Endodermal cell (in vitro differentiated cells): ENCODE results near the gene CNTN6. TPM values are rescaled to one million over a fixed set of nuclear protein-coding genes. Genes with fewer than 3 reads are reported as not detected.

Source experiments
- DNase-seq: peaks from one replicate; pipeline ENCODE4 v3.0.0-alpha.2; 2017
- H3K27ac ChIP-seq: 2 replicates; pipeline ENCODE4 v1.5.1; 2013; ENCODE audit warnings: mild to moderate bottlenecking, low read depth, low read length, moderate library complexity
- H3K27me3 ChIP-seq: 2 replicates; pipeline ENCODE4 v1.6.1; 2013; ENCODE audit warnings: mild to moderate bottlenecking, low read length, moderate library complexity; ENCODE audit not compliant: insufficient read depth, control insufficient read depth, poor library complexity, severe bottlenecking
- H3K36me3 ChIP-seq: 2 replicates; pipeline ENCODE4 v1.7.0; 2013; ENCODE audit warnings: mild to moderate bottlenecking, low read length, moderate library complexity; ENCODE audit not compliant: control insufficient read depth, insufficient read depth
- H3K4me1 ChIP-seq: one replicate; pipeline ENCODE4 v1.7.0; 2013; ENCODE audit warnings: low read length; ENCODE audit not compliant: control insufficient read depth, insufficient read depth
- H3K4me3 ChIP-seq: 2 replicates; pipeline ENCODE4 v1.5.1; 2013; ENCODE audit warnings: mild to moderate bottlenecking, low read length, moderate library complexity
- H3K9ac ChIP-seq: 2 replicates; pipeline ENCODE4 v1.6.1; 2013; ENCODE audit warnings: mild to moderate bottlenecking, low read length, moderate library complexity; ENCODE audit not compliant: poor library complexity, severe bottlenecking; ENCODE audit errors: extremely low read depth
- H3K9me3 ChIP-seq: 2 replicates; pipeline ENCODE4 v1.6.1; 2013; ENCODE audit warnings: mild to moderate bottlenecking, low read length, moderate library complexity; ENCODE audit not compliant: control insufficient read depth
- H3K27ac Mint-ChIP-seq: 2 replicates; pipeline ENCODE4 v1.8.0; 2020; ENCODE audit warnings: mixed read lengths
- H3K27me3 Mint-ChIP-seq: 2 replicates; pipeline ENCODE4 v1.8.0; 2021; ENCODE audit warnings: mild to moderate bottlenecking, mixed read lengths; ENCODE audit not compliant: insufficient read depth
- H3K36me3 Mint-ChIP-seq: 2 replicates; pipeline ENCODE4 v1.8.0; 2020; ENCODE audit warnings: low read depth, mixed read lengths
- H3K4me1 Mint-ChIP-seq: 2 replicates; pipeline ENCODE4 v1.8.0; 2020; ENCODE audit warnings: mixed read lengths
- H3K4me3 Mint-ChIP-seq: 2 replicates; pipeline ENCODE4 v1.8.0; 2020; ENCODE audit warnings: mild to moderate bottlenecking, moderate library complexity, mixed read lengths
- H3K9me3 Mint-ChIP-seq: 2 replicates; pipeline ENCODE4 v1.8.0; 2020; ENCODE audit warnings: mild to moderate bottlenecking, mixed read lengths
- WGBS, 2 experiments: methylation state at CpG; one replicate each; pipeline versions ENCODE4 v1.1.5 to v1.1.7; 2013; ENCODE audit warnings: missing lambda C conversion rate in 2 of 2, mixed read lengths in 1 of 2; ENCODE audit not compliant: insufficient coverage in 1 of 2, insufficient read length in 1 of 2; 5-methylcytosine and 5-hydroxymethylcytosine counted together
- total RNA-seq, 2 donors: library from RNA; stranded (reverse); fragmentation: NEBNext Ultra II Directional in 1 of 2; extraction: Animal tissue kit (Norgen Biotek cat#: 25700) in 1 of 2; gene quantifications; 2 replicates in 1 of 2; 3 replicates in 1 of 2; pipeline ENCODE4 v1.2.1, GENCODE V29; 2021
- TF ChIP-seq, protein P1 (sequence below): fragments of 200-600 bp; sonication (generic); conservative IDR thresholded peaks from 2 replicates; pipeline ENCODE4 v1.5.0; 2021; ENCODE audit warnings: antibody characterized with exemption, mild to moderate bottlenecking

CNTN6 gene
- total RNA-seq, 2 donors from 2014 or later: 0.31 to 0.51 TPM

DNA sequence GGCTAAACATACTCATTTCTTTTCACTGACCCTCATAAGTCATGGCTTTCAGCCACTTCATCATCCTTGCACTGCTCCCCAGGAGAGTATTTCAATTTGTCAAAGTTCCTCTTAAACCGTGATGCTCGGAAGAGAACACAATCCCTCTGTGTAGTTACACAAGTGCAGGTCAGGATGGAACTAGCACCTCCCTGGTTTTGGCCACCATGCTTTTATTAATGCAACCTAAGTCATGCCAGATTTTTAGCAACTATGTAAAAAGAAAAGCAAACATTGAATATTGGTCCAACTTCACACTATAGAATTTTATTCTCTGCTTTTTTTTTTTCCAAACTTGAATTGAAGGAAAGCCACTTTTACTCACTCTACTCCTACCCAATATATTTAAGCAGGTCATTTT, 45.2 kb downstream of the CNTN6 start:
- 84 to 92% methylated on average over 2 of the region's 2 CpGs for WGBS, 2 experiments
- H3K4me1 ChIP-seq: no peaks in the 10 kb centered on the region
- H3K36me3 Mint-ChIP-seq: no peaks in the 10 kb centered on the region
- no peaks in the 10 kb centered on the region for H3K27me3 Mint-ChIP-seq
- H3K9me3 ChIP-seq: peaks cover 21% of the 10 kb centered on the region
- H3K4me1 Mint-ChIP-seq: peaks cover 7% of the 10 kb centered on the region
- no peak overlapping the region for H3K9ac ChIP-seq
- no peak overlapping the region for H3K4me3 ChIP-seq
- no peaks in the 10 kb centered on the region for H3K27me3 ChIP-seq
- no peak overlapping the region for H3K4me3 Mint-ChIP-seq
- no peak overlapping the region for H3K27ac Mint-ChIP-seq
- H3K27ac ChIP-seq: no peak overlapping the region
- no peaks in the 10 kb centered on the region for H3K36me3 ChIP-seq
- TF ChIP-seq, protein P1, sequence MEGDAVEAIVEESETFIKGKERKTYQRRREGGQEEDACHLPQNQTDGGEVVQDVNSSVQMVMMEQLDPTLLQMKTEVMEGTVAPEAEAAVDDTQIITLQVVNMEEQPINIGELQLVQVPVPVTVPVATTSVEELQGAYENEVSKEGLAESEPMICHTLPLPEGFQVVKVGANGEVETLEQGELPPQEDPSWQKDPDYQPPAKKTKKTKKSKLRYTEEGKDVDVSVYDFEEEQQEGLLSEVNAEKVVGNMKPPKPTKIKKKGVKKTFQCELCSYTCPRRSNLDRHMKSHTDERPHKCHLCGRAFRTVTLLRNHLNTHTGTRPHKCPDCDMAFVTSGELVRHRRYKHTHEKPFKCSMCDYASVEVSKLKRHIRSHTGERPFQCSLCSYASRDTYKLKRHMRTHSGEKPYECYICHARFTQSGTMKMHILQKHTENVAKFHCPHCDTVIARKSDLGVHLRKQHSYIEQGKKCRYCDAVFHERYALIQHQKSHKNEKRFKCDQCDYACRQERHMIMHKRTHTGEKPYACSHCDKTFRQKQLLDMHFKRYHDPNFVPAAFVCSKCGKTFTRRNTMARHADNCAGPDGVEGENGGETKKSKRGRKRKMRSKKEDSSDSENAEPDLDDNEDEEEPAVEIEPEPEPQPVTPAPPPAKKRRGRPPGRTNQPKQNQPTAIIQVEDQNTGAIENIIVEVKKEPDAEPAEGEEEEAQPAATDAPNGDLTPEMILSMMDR: no peak
- DNase-seq: no peak
- no peaks in the 10 kb centered on the region for H3K9me3 Mint-ChIP-seq

DNA sequence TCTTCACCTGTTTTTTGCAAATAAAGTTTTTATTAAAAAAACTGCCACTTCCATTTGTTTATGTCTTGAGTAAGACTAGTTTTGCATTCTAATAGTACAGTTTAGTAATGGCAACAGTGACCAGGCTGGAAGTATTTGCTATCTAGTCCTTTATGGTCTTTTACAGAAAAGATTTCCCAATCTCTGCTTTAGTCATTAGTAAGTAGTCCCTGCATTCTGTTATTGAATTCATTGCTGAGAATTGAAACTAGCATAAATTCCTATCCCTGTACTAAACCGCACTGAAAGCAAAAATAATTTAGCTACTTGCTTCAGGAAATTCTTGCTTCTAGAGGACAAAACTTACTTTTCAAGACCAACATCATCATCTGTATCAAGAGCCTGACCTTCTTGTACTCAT, 46.2 kb downstream of the CNTN6 start:
- Mint-ChIP-seq H3K4me3 (no peak overlapping the region), H3K9me3 (no peaks in the 10 kb centered on the region), H3K27ac (no peak overlapping the region), H3K36me3 (no peaks in the 10 kb centered on the region), H3K4me1 (peaks cover 1% of the 10 kb centered on the region), H3K27me3 (no peaks in the 10 kb centered on the region)
- Histone ChIP-seq H3K27ac (no peak overlapping the region), H3K4me3 (no peak overlapping the region), H3K36me3 (no peaks in the 10 kb centered on the region), H3K4me1 (no peaks in the 10 kb centered on the region), H3K9ac (no peak overlapping the region), H3K27me3 (no peaks in the 10 kb centered on the region), H3K9me3 (peaks cover 12% of the 10 kb centered on the region)
- DNase-seq: no peak
- 0% methylated on average over 1 of the region's 1 CpG for WGBS, 2 experiments
- TF ChIP-seq, protein P1: no peak

DNA sequence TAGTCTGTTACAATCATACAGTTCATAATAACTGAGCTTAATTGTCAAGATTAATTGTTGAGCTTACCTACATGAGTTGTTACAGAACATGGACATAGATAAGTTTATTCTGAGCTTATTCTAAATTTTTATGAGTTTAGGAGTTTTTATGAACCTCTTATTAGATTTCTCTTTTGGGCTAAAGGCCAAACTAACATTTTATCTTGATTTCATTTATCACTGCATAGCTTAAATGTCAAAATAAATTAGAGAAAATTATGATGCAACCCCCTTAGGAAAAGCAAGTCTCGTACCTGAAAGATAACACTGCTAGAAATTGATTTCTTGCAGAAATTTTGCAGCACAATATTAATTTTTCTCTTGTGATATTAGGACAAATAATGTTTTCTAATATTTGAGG, 54.5 kb downstream of the CNTN6 start:
- WGBS, 2 experiments: 50 to 79% methylated on average over 1 of the region's 1 CpG
- no peak overlapping the region for H3K4me3 ChIP-seq
- no peaks in the 10 kb centered on the region for H3K36me3 ChIP-seq
- H3K9me3 ChIP-seq: peaks cover 8% of the 10 kb centered on the region
- Mint-ChIP-seq H3K9me3 (no peaks in the 10 kb centered on the region), H3K27me3 (no peaks in the 10 kb centered on the region), H3K36me3 (no peaks in the 10 kb centered on the region), H3K4me1 (peaks cover 7% of the 10 kb centered on the region), H3K27ac (no peak overlapping the region), H3K4me3 (no peak overlapping the region)
- no peak overlapping the region for H3K9ac ChIP-seq
- H3K27me3 ChIP-seq: no peaks in the 10 kb centered on the region
- no peak overlapping the region for H3K27ac ChIP-seq
- H3K4me1 ChIP-seq: no peaks in the 10 kb centered on the region
- no peak for DNase-seq
- TF ChIP-seq, protein P1: no peak
